ENCODE measurements around the gene MAGEA8. TPM values are rescaled to one million over a fixed set of nuclear protein-coding genes. Genes with fewer than 3 reads are reported as not detected.

The MAGEA8 gene
- total and polyA plus RNA-seq, 2 donors (not counting 3 experiments of a cell fraction or from before 2014, with no cell fraction given), result not detected

- Histone ChIP-seq H2AFZ (ENCODE audit: low read depth, low read length) (no peak overlapping the region), H4K20me1 (replicated peaks; ENCODE audit: control insufficient read depth, extremely low read depth, insufficient read depth, low read length) (no peaks in the 10 kb centered on the region), H3K27ac (ENCODE audit: insufficient read depth, low read depth, low read length) (no peak overlapping the region), H3K4me2 (ENCODE audit: insufficient read depth, low read length) (no peak overlapping the region), H3K9me3 (replicated peaks; ENCODE audit: control insufficient read depth, insufficient read depth, low read length) (no peaks in the 10 kb centered on the region), H3K9ac (replicated peaks; ENCODE audit: extremely low read depth, insufficient read depth, low read length) (no peak overlapping the region), H3K9me1 (replicated peaks; ENCODE audit: control insufficient read depth, extremely low read depth, insufficient read depth, low read length) (no peaks in the 10 kb centered on the region), H3K27me3 (ENCODE audit: control insufficient read depth in 2 of 2, insufficient read depth in 2 of 2, low read length in 2 of 2) (no peaks in the 10 kb centered on the region), H3K36me3 (ENCODE audit: control insufficient read depth in 2 of 2, extremely low read depth in 1 of 2, insufficient read depth in 2 of 2, low read length in 2 of 2) (no peaks in the 10 kb centered on the region), H3K79me2 (ENCODE audit: control insufficient read depth, insufficient read depth, low read length) (no peaks in the 10 kb centered on the region), H3K4me3 (replicated peaks in 1 of 3; ENCODE audit: insufficient read depth in 1 of 3, low read depth in 1 of 3, low read length in 3 of 3) (no peak overlapping the region), H3K4me1 (ENCODE audit: control insufficient read depth, extremely low read depth, insufficient read depth, low read length) (no peaks in the 10 kb centered on the region)
- dilution Hi-C loops (cut with MboI; ENCODE audit: extremely low pct_ligation_motif_present, low sequenced_read_pairs), result no loop called here
- intact Hi-C loops (cut with micrococcal nuclease), result no loop called here
- BruUV-seq (replicated peaks), result no TSS peak
- ChIA-PET POLR2A (no interaction called here), CTCF (no interaction called here)
- no peak for DNase-seq (ENCODE audit: low read depth, low spot score)
- FAIRE-seq, result no peak
- TF ChIP-seq GATA2 (IDR thresholded peaks at IDR 0.05; ENCODE audit: insufficient read depth, insufficient read length, low read depth, low read length), result no peak
Measured at GRCh38 chrX:149849787-149850186, 31.2 kb upstream of the MAGEA8 start.

- dilution Hi-C loops (cut with MboI; ENCODE audit: extremely low pct_ligation_motif_present, low sequenced_read_pairs) (no loop called here), intact Hi-C loops (cut with micrococcal nuclease) (no loop called here)
- DNase-seq (ENCODE audit: low read depth, low spot score) (no peak), FAIRE-seq (no peak)
- no TSS peak for BruUV-seq (replicated peaks)
- H3K9me1 ChIP-seq (replicated peaks; ENCODE audit: control insufficient read depth, extremely low read depth, insufficient read depth, low read length), result no peaks in the 10 kb centered on the region
- no peak overlapping the region for H2AFZ ChIP-seq (ENCODE audit: low read depth, low read length)
- H4K20me1 ChIP-seq (replicated peaks; ENCODE audit: control insufficient read depth, extremely low read depth, insufficient read depth, low read length), result no peaks in the 10 kb centered on the region
- ChIA-PET CTCF (no interaction called here), POLR2A (no interaction called here)
- H3K79me2 ChIP-seq (ENCODE audit: control insufficient read depth, insufficient read depth, low read length), result no peaks in the 10 kb centered on the region
- no peak for TF ChIP-seq FOS (IDR thresholded peaks at IDR 0.05; ENCODE audit: borderline replicate concordance, insufficient read depth, low read length)
- no peak for TF ChIP-seq POLR2A (IDR thresholded peaks at IDR 0.05; ENCODE audit: low read depth, low read length)
- no peak for TF ChIP-seq CTCF (IDR thresholded peaks at IDR 0.05; ENCODE audit: extremely low read depth in 1 of 2, insufficient read depth in 1 of 2, low read depth in 1 of 2, low read length in 2 of 2)
- TF ChIP-seq EZH2 (IDR thresholded peaks at IDR 0.05; ENCODE audit: borderline replicate concordance, low read depth, low read length, severe bottlenecking), result no peak
- TF ChIP-seq MAX (IDR thresholded peaks at IDR 0.05; ENCODE audit: insufficient read depth, insufficient read length), result no peak
- no peak for TF ChIP-seq GATA2 (IDR thresholded peaks at IDR 0.05; ENCODE audit: insufficient read depth, insufficient read length, low read depth, low read length)
- no peak for TF ChIP-seq MYC (IDR thresholded peaks at IDR 0.05; ENCODE audit: low read depth, low read length)
- no peak for TF ChIP-seq JUN (IDR thresholded peaks at IDR 0.05; ENCODE audit: borderline replicate concordance, insufficient read depth, insufficient read length, low read depth)
- TF ChIP-seq POLR2AphosphoS5 (IDR thresholded peaks at IDR 0.05; ENCODE audit: insufficient read depth, low read depth, low read length), result no peak
- H3K4me3 ChIP-seq (replicated peaks in 1 of 3; ENCODE audit: insufficient read depth in 1 of 3, low read depth in 1 of 3, low read length in 3 of 3), result no peak overlapping the region
- H3K4me2 ChIP-seq (ENCODE audit: insufficient read depth, low read length), result no peak overlapping the region
- no peaks in the 10 kb centered on the region for H3K4me1 ChIP-seq (ENCODE audit: control insufficient read depth, extremely low read depth, insufficient read depth, low read length)
- H3K36me3 ChIP-seq (ENCODE audit: control insufficient read depth in 2 of 2, extremely low read depth in 1 of 2, insufficient read depth in 2 of 2, low read length in 2 of 2), result no peaks in the 10 kb centered on the region
- no peak overlapping the region for H3K9ac ChIP-seq (replicated peaks; ENCODE audit: extremely low read depth, insufficient read depth, low read length)
- H3K27ac ChIP-seq (ENCODE audit: insufficient read depth, low read depth, low read length), result no peak overlapping the region
- H3K9me3 ChIP-seq (replicated peaks; ENCODE audit: control insufficient read depth, insufficient read depth, low read length), result no peaks in the 10 kb centered on the region
- no peaks in the 10 kb centered on the region for H3K27me3 ChIP-seq (ENCODE audit: control insufficient read depth in 2 of 2, insufficient read depth in 2 of 2, low read length in 2 of 2)
Measured at GRCh38 chrX:149851864-149852263, 29.1 kb upstream of the MAGEA8 start.

Data from endothelial cell of umbilical vein (primary cell).